Measurements from ENCODE around the gene ADGRL1. TPM values are rescaled to one million over a fixed set of nuclear protein-coding genes. Genes with fewer than 3 reads are reported as not detected.

Gene ADGRL1
- total and polyA plus RNA-seq, 10 donors: 1.8 to 21.1 (median 12.4) TPM

- Histone ChIP-seq H3K36me3 (peaks cover 3 to 72% (median 26%) of the 10 kb centered on the region in 6 donors), H3K27me3 (replicated peaks in 1 of 7) (no peaks in the 10 kb centered on the region), H3K27ac (no peak overlapping the region), H3K9me3 (no peaks in the 10 kb centered on the region), H3K4me3 (no peak overlapping the region), H3K4me1 (peaks cover under 1 to 10% (median 5%) of the 10 kb centered on the region in 6 donors)
- intact Hi-C loops (cut with DNase I; ENCODE audit: low total_unique reads): no loop called here
- 88 to 98% (median 96%) methylated on average over 9 to 17 of the region's 17 CpGs for WGBS, 5 donors
- DNase-seq: no peak
- peak in 1 of 3 donors; percentile 29 for TF ChIP-seq POLR2AphosphoS5 (IDR thresholded peaks at IDR 0.05)
- TF ChIP-seq CTCF (IDR thresholded peaks at IDR 0.05 in 8 of 11, conservative IDR thresholded peaks at IDR 0.05 in 3 of 11): no peak
- no peak for TF ChIP-seq POLR2A (IDR thresholded peaks at IDR 0.05)
Observed at GRCh38 chr19:14155371-14155770, 50.6 kb downstream of the ADGRL1 start.

GRCh38 chr19:14152713-14153112, 53.3 kb downstream of the ADGRL1 start:
- Histone ChIP-seq H3K27ac (no peak overlapping the region), H3K27me3 (replicated peaks in 1 of 7) (no peaks in the 10 kb centered on the region), H3K4me3 (no peak overlapping the region), H3K36me3 (peaks cover 0 to 54% (median 22%) of the 10 kb centered on the region in 6 donors), H3K4me1 (peaks cover 23 to 37% (median 31%) of the 10 kb centered on the region in 6 donors), H3K9me3 (no peaks in the 10 kb centered on the region)
- intact Hi-C loops (cut with DNase I; ENCODE audit: low total_unique reads): no loop called here
- TF ChIP-seq POLR2A (IDR thresholded peaks at IDR 0.05) (no peak), POLR2AphosphoS5 (IDR thresholded peaks at IDR 0.05) (no peak), CTCF (IDR thresholded peaks at IDR 0.05 in 8 of 11, conservative IDR thresholded peaks at IDR 0.05 in 3 of 11) (no peak)
- 89 to 98% (median 96%) methylated on average over 10 to 12 of the region's 12 CpGs for WGBS, 5 donors
- DNase-seq: no peak

GRCh38 chr19:14150770-14151661, 55.0 kb downstream of the ADGRL1 start:
- 88 to 94% (median 93%) methylated on average over 34 to 47 of the region's 47 CpGs; no CpG with 5 or more reads in 1 of the 5 donors for WGBS, 5 donors
- Histone ChIP-seq H3K27ac (peak overlapping the region in 7 of 8 donors; percentile 15 to 88 (median 81)), H3K9me3 (no peaks in the 10 kb centered on the region), H3K36me3 (peaks cover 0 to 37% (median 9%) of the 10 kb centered on the region in 6 donors), H3K4me3 (no peak overlapping the region), H3K27me3 (replicated peaks in 1 of 7) (no peaks in the 10 kb centered on the region), H3K4me1 (peaks cover 23 to 52% (median 39%) of the 10 kb centered on the region in 6 donors)
- no peak for DNase-seq
- peak in 1 of 3 donors; percentile 6 for TF ChIP-seq POLR2AphosphoS5 (IDR thresholded peaks at IDR 0.05)
- no peak for TF ChIP-seq CTCF (IDR thresholded peaks at IDR 0.05 in 8 of 11, conservative IDR thresholded peaks at IDR 0.05 in 3 of 11)
- no peak for TF ChIP-seq POLR2A (IDR thresholded peaks at IDR 0.05)
- intact Hi-C loops (cut with DNase I; ENCODE audit: low total_unique reads): no loop called here

Measured in spleen (tissue), 11 donors.